GM18861 (cell line): ENCODE data around the gene PLIN4.
"Not testable (repeated sequence)": the region's sequence is repeated elsewhere in the genome, so short reads cannot be mapped to it uniquely, and the experiment has no call there.

ENCODE experiments used
- ATAC-seq: cut with Tn5 transposase; IDR thresholded peaks from one replicate; pipeline ENCODE4 v1.9.1; 2021; ENCODE audit not compliant: unreplicated experiment

The PLIN4 gene

GRCh38 chr19:4547303-4548237 is 29.3 kb upstream of the PLIN4 start:
- no peak for ATAC-seq

GRCh38 chr19:4543842-4544647 is 25.8 kb upstream of the PLIN4 start:
- no peak for ATAC-seq

- ATAC-seq: no peak
Observed at GRCh38 chr19:4542896-4543841, 24.9 kb upstream of the PLIN4 start.

- ATAC-seq: not testable (repeated sequence)
Observed at GRCh38 chr19:4541806-4542145, 23.5 kb upstream of the PLIN4 start.

- no peak for ATAC-seq
Observed at GRCh38 chr19:4541114-4541805, 23.0 kb upstream of the PLIN4 start.

- ATAC-seq: no peak
Observed at GRCh38 chr19:4539693-4540581, 21.7 kb upstream of the PLIN4 start, which contains the start of gene LRG1. TSS of gene LRG1 (minus strand) at chr19:4540036. CDS start at chr19:4540013, 23 bp downstream.

GRCh38 chr19:4539169-4539692 is 20.9 kb upstream of the PLIN4 start:
- no peak for ATAC-seq

- ATAC-seq: no peak
Observed at GRCh38 chr19:4538601-4538954, 20.3 kb upstream of the PLIN4 start.

- ATAC-seq: no peak
Observed at GRCh38 chr19:4537953-4538600, 19.8 kb upstream of the PLIN4 start.

GRCh38 chr19:4536798-4537197 is 18.5 kb upstream of the PLIN4 start:
- no peak for ATAC-seq

- ATAC-seq: no peak
Observed at GRCh38 chr19:4534836-4535658, 16.8 kb upstream of the PLIN4 start, which contains the start of gene PLIN5. TSS of gene PLIN5 (minus strand) at chr19:4535224. CDS start at chr19:4534074, 1,150 bp downstream.

- ATAC-seq: no peak
Observed at GRCh38 chr19:4533835-4534424, 15.6 kb upstream of the PLIN4 start.

GRCh38 chr19:4533334-4533733 is 15.0 kb upstream of the PLIN4 start:
- ATAC-seq: no peak

GRCh38 chr19:4531562-4532165 is 13.4 kb upstream of the PLIN4 start:
- ATAC-seq: no peak

- ATAC-seq: no peak
Observed at GRCh38 chr19:4529924-4530522, 11.7 kb upstream of the PLIN4 start.

- no peak for ATAC-seq
Observed at GRCh38 chr19:4528843-4529242, 10.6 kb upstream of the PLIN4 start.
